Fibroblast of skin of scalp (primary cell): ENCODE data around the gene ABHD12.
"Not testable (repeated sequence)": the region's sequence is repeated elsewhere in the genome, so short reads cannot be mapped to it uniquely, and the experiment has no call there.

Source experiments
- DNase-seq: peaks from one replicate; pipeline ENCODE4 v3.0.0-alpha.2; 2013

ABHD12 gene

DNA sequence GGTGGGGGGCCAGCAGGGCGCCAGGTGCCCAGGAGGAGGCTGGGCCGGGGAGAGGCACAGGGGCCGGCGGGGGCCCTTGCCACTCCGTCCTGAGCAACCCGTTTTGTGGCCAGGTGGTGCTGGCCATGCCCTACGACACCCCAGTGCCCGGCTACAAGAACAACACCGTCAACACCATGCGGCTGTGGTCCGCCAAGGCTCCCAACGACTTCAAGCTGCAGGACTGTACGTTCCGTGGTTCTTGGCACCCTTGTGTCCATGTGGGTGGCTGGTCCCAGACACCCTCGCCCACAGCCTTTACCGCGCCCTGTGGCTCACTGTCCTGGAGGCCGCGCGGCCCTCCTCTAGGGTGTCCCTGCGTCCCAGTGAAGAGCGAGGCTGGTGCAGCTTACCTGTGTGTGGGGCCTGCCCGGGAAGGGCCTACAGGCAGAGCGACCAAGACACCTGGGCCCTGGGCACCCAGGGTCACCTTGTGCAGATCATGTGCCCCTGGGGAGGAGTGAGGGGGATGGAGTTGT is 114.0 kb downstream of the ABHD12 start:
- no peak for DNase-seq

DNA sequence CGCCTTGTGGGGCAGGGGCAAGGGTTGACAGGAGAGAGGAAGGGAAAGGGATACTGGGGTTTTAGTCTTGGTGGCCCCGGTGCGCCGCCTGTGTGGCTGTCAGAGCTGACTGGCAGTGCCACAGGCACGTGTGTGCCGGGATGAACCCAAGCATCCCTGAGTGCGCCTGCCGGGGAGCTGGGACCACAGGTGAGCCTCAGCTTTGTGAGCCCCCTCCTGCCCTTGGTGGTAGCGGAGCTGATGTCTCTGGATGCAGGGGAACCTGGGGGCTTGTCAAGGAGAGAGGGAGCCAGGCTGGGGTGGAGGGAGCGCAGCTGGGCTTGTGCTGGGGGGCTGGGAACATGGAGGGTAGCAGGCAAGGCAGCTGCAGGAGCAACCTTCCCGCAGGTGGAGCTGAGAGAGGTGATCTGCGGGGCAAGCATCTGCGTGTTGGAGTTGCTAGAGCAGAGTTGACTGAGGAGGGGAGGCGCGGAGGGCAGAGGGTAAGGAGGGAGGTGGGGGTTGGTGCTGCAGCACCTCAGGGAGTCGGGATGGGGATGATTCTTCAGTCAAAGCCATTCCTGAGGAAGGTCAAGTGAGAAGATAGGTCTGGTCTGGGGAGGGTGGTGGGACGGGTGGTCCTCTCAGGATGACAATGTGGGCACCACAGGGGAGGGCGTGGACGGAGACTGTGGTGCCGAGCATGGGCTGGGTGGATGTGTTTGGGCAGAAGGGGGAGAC is 114.7 kb downstream of the ABHD12 start:
- no peak for DNase-seq

DNA sequence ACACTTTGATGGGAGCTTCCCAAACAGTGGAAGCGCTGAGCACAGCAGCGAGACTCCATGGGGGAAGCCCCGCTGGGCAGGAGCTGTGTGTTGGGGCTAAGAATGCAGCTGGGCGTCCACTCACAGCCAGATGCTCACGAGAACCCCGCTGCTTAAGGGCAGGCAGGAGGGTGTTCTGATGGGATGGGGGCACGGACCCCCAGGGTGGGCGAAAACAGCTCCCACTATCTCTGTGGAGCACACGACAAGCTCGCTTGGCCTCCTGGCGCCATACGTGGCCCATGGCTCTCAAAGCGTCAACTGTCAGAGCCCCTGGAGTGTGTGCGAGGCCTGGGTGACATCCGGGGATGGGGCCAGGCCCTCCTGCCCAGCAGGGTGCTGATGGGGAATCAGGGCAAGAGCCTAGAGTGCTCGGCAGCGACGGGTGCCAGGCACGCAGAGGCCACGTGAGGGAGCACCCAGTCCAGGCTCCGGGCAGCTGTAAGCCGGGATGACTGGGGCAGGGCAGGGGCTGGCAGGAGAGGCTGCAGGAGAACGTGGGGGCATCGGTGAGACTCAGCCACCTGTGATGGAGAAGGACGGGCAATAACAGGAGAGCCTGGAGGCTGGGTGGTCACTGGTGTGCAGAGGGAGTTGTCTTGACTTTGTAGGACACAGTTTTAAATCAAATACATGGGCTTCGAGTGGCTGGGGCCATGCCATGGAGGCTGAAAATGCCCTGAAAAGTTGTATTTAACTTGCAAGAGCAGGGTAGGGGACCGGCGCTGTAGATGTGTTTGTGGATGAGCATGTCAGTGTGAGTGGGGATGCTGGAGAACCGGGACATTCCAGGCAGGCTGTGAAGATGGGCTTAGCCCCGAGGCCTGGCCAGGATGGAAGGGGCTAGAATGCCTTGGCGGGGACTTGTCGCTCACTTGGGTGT is 115.5 kb downstream of the ABHD12 start:
- DNase-seq, result no peak

DNA sequence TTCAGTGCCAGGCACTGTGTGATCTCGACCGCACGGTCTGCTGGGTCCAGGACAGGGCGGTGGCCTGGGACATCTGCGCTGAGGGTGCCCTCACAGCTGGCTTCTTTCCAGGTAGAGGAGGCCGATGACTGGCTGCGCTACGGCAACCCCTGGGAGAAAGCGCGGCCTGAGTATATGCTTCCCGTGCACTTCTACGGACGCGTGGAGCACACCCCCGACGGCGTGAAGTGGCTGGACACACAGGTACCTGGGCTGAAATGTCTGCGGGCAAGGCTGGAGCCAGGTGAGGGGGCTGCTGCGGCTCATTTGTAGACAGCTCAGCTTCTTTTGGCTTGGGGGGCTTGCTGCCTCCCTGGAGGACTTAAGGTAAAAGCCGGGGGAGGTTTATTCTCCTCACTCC is 116.2 kb downstream of the ABHD12 start:
- DNase-seq, result no peak

DNA sequence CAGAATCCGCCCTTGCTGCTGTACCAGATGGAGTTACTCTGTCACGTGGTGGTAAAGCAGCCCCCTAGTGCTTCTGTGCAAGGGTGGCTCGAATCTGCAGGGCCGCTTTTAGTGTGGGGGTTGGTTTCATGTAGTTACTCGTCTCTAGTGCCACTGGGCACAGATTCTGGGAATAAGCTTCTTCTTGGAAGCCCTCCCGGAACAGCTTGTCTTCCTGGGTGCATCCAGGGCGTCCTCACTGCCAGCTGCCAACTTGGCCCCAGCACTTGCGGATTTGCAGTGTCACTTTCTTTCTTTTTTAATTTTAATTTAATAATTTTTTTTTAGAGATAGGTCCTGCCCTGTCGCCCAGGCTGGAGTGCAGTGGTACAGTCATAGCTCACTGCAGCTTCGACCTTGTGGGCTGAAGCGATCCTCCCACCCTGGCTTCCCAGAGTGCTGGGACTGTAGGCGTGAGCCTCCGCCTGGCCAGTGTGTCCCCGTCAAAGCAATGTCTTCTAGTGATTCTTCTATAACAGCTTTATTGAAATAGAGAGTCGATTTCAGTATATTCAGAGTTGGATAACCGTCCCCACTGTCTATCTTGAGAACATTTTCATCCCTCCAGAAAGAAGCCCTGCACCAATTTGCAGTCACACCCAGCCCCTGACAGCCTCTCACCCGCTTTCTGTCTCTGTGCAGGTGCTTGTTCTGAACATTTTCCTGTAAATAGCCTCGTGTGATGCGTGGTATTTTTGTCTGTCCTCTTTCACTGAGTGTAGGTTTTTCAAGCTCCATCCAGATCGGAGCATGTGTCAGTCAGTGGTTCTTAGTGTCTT is 116.9 kb downstream of the ABHD12 start:
- no peak for DNase-seq

DNA sequence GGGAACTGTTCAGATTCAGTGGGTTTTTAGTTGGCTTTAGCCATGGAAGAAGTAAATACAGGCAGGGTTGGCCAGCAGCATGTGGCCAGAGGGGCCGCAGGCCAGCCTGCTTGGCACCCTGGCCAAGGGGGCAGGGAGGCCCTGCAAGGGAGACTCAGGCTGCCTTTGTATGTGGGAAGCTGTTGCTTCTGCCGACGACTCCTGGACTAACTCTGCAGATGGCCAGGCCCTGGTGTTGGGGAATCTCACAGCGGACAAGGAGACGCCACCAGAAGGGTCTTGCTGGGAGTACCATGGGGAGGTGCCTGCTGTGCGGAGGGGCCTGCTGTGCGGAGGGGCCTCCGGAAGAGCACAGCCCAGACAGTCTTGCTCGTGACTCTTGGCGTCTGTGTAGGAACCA is 117.6 kb downstream of the ABHD12 start:
- DNase-seq, result no peak

DNA sequence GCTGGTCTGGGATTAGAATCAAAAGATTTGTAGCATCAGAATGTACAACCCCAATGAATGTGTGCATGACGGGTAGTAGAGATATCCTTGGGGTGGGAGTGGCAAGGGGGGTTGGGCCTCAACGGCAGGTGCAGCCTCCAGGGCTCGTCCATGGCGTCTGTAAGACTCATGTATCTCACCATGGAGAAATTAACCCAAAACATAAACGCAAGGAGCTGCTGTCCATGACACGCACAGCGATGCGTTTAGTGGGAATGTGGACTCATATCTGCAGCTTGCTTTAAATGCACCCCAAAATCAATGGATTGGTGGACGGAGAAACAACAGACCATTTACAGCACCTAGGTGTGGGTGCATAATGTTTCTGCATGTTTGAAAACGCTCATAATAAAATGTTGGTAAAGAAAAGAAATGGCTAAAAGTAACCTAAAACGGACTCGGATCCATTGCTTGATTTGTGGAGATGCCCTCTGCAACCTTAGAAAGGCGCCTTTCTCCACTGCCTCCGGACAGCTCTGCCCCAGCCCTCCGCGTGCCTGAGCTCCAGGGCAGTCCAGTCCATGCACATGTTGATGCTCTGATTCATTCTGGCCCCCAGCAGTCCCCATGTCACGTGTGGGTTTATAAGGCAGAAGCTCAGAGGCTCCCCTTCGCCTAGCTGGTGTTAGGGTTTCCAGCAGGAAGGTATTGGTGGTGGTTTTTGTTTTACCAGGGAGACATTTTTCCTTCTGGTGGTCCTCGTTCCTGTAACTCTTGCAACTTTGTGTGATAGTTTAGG is 118.2 kb downstream of the ABHD12 start:
- DNase-seq, result no peak

DNA sequence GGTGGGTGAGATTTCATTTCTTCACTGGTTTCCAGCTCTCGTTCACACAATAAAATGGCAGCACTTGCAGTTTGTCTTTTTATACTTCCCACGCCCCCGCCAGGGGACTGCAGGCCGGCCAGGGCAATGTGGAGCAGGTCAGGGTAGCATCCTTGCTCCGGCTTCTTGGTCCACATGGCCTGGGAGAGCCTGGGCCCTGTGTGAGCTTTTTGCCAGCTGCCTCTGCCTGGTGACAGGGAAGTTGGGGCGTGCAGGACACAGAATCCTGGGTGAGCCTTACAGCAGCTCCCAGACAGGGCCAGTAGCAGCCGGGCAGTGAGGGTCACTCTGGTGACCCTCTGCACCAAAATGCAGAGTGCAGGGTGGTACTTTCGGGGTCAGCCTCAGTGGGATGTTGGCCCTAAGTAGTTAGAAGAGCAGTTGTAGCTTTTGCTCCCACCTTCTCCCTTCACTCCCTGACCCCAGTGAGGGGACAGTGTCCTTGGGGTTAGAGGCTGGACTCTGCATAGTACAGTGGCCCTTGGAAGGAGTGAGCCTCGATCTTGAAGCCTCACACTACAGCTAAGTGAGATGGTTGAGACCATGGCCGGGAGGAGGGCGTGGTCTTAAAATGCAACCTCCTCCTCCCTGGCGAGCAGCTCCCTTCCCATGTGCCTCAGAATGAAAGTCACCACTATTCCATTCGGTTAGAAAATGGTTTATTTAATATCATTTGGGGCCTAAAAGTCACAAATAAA is 119.0 kb downstream of the ABHD12 start:
- DNase-seq, result no peak

DNA sequence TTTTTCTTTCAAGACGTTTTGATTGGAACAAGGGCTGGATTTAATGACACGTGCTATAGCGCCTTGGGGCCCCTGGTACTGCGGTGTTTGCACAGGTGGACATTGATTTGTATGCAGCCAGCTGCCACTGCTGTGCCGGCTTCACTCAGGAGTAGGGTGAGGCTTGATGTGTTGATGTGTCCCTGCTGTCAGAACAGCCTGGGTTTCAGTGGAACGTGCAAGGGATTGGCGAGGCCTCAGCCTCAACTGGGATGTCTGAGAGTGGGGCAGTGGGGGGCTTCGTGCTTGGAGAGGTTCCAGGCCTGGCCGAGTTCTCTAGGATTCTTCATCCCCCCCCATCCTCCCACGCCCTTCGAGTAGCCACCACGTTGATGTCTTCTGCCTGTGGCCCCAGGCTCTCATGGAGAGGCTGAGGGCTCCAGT is 119.8 kb downstream of the ABHD12 start:
- no peak for DNase-seq

DNA sequence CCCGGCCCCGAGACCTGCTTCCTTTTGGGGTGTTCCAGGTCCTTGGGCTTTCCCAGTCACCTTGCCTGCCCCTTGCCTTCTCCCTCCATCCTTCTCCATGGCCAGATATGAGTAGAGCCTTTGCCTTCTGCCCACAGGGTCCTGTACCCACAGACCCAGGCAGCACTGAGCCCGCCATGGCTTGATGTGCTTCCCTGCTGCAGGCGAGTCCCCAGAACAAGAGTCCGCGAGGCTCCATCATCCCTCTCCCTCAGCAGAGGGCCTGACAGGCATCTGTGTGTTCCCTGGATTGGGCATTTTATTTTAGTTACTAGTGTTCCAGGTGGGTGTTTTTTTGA is 120.8 kb downstream of the ABHD12 start:
- DNase-seq, result no peak

DNA sequence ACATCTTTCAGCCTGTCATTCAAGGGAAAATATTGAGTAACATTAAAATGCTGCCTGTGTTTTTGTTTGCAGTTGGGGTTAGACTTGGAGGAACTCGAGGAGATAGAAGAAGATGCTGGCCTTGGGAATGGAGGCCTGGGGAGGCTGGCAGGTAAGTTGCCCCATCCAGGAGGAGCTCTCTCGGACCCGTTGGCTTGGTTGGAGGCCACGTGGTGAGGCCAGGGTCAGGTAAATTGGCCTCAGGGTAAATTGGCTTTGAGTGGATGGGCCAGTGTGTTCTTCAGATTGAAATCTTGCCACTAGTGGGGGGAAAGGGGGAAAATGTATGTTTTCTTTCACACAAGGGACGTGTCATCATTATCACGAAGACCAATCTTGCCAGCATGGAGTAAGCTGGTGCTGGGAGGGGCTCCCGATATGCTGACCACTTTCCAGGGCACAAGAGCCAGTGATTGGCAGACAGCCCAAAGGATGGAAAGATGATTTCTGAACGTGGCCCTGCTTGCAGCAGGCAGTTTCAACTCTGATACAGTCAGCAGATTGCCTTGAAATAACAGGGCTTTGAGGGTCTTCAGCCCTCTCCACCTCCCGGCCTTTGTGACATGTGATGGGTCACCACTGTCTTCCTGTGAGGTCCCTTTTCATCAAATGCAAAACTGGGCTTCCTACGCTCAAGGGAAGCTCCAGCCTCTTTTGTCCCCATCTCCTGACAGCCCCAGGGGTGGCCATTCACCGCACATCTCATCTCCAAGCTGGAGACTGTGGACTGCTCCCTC is 121.4 kb downstream of the ABHD12 start:
- no peak for DNase-seq

DNA sequence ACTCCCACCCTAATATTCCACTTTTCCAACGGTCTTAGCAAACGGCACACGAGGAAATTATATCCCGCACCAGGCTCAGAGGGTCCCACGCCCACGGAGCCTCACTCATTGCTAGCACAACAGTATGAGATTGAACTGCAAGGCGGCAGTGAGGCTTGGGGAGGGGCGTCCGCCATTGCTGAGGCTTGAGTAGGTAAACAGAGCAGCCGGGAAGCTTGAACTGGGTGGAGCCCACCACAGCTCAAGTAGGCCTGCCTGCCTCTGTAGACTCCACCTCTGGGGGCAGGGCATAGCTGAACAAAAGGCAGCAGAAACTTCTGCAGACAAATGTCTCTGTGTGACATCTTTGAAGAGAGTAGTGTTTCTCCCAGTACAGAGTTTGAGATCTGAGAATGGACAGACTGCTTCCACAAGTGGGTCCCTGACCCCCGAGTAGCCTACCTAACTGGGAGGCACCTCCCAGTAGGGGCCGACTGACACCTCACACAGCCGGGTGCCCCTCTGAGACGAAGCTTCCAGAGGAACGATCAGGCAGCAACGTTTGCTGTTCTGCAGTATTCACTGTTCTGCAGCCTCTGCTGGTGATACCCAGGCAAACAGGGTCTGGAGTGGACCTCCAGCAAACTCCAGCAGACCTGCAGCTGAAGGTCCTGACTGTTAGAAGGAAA is 129.7 kb downstream of the ABHD12 start:
- DNase-seq, result not testable (repeated sequence)

DNA sequence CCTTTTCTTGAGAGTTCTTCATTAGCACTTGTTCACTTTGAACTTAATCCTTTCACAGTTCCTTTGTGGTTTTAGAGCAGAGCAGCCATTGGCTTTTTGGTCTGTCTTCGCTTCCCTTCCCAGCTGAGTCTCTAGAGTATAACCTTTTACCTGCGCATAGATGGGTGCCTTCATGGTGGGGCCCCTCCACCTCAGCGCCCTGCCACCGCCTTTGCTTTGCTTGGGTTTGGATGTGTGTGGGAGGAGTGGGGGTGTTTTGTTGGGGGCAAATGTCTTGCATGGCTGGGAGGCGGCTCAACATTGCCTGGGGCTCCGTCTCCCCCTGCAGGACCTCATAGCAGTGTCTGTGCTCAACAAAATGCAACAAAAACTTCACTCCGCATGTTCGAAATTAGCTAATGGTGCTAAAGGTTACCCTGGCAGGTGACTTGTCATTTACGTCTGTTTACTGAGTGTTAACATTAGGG is 130.8 kb downstream of the ABHD12 start:
- no peak for DNase-seq

DNA sequence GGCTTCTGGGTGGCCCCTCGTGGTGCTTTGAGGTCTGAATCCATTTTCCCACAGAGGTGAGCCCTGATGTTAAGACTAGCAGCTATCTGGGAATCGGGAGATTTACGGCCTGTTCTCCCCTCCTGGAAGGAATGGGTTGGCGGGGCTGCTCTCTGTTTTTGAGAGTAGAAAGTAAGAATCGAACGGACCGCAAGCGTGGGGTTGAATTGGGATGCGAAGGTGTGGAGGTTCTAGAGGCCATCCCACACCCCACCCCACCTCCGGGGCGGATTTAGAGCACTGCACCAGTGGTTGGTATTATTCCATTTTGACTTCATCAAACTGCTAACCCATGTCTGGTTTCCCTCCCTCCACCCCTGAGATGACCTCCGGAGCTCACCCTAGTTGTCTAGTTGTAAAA is 131.3 kb downstream of the ABHD12 start:
- no peak for DNase-seq

DNA sequence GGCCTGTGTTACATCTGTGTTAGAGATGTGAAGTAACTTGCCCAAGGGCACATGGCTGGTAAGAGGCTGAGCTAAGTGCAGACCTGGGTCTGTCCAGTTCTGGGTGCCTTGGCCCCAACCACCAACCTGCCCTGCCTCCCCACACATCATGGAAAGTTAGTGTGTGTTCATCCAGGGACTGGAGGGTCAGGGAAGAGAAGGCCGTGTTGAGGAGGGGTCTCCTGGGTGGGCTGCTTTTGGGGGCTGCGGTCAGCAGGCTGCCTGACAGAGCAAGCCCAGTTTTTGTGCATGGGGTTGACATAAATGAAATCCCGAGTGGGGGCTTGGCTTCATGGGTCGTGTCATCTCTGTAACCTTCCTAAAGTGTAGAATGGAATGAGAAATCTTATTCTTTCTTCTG is 131.8 kb downstream of the ABHD12 start:
- DNase-seq, result no peak

DNA sequence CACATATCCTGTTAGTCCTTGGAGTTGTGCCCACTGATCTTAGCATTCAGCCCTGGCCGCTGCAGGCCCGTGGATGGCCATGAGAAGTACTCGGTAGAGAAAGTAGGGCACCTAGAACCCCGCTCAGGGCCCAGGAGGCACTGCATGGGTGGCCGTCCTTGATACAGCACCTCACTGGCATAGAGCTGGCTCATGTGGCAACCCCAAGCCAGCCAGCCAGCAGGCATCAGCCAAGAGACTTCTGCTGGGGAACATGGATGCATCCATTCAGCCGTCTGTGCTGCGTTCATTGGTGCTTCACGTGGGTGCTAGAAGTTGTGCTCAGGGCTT is 132.2 kb downstream of the ABHD12 start:
- no peak for DNase-seq

DNA sequence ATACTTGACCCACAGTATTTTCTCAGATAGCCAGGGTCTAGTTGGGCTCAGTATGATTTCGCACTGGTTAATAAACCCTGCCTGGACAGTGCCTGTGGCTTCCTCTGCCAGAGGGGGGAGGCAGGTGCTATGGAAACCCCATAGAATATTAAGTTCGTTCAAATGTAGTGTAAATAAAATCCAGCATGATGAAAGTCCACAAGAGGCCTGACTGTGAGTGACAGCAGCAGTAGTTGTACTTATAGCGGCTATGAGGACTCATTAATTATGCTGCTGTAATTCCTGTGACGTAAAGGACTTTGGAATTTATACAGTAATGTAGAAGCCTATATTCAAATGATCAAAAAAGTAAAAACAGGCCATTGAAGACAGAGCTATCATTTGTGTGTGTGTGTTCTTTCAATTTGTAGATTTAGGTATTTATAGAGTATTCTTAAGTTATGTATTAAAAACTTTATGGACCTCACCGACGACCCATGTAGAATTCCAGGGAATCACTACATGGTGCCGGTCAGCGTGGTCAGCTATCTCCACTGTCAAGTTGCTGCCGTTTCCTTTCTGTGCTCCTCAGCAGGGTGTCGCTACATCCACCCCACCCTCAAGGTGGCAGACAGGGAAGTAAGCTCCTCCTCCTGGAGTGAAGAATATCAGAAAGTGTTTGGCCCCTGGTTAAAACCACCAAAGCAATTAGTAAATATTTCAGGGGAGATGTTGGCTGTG is 132.7 kb downstream of the ABHD12 start:
- DNase-seq, result no peak

DNA sequence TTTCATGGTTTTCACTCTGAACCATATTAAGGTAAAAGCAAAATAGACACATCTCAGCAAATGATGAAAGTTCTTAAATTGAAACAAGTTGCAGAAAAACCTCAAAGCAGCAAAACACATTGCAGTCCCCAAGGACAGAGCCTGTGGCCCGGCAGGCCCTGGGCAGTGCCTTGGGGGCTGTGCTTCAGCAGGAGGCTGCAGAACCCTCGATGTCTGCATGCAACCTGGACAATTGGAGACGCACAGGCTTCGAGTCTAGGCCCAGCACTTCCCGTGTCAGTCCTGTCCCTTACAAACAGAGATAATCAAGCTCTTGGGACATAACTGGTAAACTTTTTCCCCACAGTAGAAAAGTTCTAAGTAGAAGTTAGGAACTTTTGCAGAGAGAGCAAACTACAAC is 133.5 kb downstream of the ABHD12 start:
- no peak for DNase-seq

DNA sequence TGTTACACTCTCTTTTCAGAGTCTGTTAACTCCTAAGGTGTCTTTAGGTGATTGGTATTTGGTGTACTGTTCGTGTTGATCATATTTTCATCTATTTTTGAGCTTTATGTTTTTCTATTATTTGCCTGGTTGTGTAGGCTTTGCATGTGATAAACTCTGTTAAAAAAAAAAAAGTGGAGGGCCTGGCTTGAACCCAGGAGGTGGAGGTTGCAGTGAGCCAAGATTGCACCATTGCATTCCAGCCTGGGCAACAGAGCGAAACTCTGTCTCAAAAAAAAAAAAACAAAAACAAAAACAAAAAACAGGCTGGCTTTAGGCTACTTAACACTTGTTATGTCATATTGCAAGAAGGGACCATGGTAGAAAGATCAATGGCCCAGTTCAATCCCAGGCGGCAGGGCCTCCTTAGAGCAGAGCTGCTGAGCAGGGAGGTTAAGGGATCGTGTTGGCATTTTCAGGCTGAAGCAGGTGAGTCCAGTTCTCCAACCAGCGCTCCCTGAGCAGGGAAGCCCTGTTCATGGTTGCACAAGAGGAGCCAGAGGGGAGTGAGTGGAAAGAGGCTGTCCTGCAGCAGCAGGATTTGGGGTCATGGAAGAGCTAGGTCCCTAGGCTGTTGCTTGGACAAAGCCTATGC is 134.3 kb downstream of the ABHD12 start:
- no peak for DNase-seq
